GM12891 (cell line): Measurements from ENCODE around the gene TRUB1.

Experiments used
- PAX5 ChIP-seq: IDR thresholded peaks from 2 replicates; pipeline ENCODE4 v1.6.1; 2011; ENCODE audit warnings: low read length, moderate library complexity, mild to moderate bottlenecking; ENCODE audit not compliant: insufficient read depth, severe bottlenecking
- POLR2A ChIP-seq: IDR thresholded peaks from 2 replicates; pipeline ENCODE4 v1.6.1; 2011; ENCODE audit warnings: low read depth, low read length, control low read depth
- POLR2AphosphoS5 ChIP-seq: IDR thresholded peaks from 2 replicates; pipeline ENCODE4 v1.6.1; 2011; ENCODE audit warnings: low read depth, low read length, control low read depth
- POU2F2 ChIP-seq: IDR thresholded peaks from 2 replicates; pipeline ENCODE4 v1.6.1; 2011; ENCODE audit warnings: low read depth, mild to moderate bottlenecking, control low read depth, low read length, moderate library complexity
- SPI1 ChIP-seq: IDR thresholded peaks from 2 replicates; pipeline ENCODE4 v1.6.1; 2011; ENCODE audit warnings: low read depth, low read length, control low read depth
- TAF1 ChIP-seq: IDR thresholded peaks from 2 replicates; pipeline ENCODE4 v1.6.1; 2011; ENCODE audit warnings: low read depth, low read length, control low read depth

- no peak for TF ChIP-seq POLR2AphosphoS5
- no peak for TF ChIP-seq POLR2A
- no peak for TF ChIP-seq SPI1
- TF ChIP-seq TAF1, result no peak
- TF ChIP-seq POU2F2, result no peak
- no peak for TF ChIP-seq PAX5
These were observed 830 bp downstream of the TRUB1 start for GRCh38 chr10:114938856-114939193.
